Neural crest cell (in vitro differentiated cells): Measurements from ENCODE around the gene JAK2. TPM values are rescaled to one million over a fixed set of nuclear protein-coding genes. Genes with fewer than 3 reads are reported as not detected.
"Not testable (repeated sequence)": the region's sequence is repeated elsewhere in the genome, so short reads cannot be mapped to it uniquely, and the experiment has no call there.

Experiments used
- DNase-seq: peaks from one replicate; pipeline ENCODE4 v3.0.0; 2021; ENCODE audit warnings: low read depth, mixed read lengths, low spot score
- H3K27ac Mint-ChIP-seq: one replicate; pipeline ENCODE4 v1.8.0; 2021; ENCODE audit warnings: mild to moderate bottlenecking, mixed read lengths; ENCODE audit not compliant: unreplicated experiment
- H3K27me3 Mint-ChIP-seq: 2 replicates; pipeline ENCODE4 v1.8.0; 2021; ENCODE audit warnings: low read depth, mild to moderate bottlenecking, mixed read lengths
- H3K36me3 Mint-ChIP-seq: 2 replicates; pipeline ENCODE4 v1.8.0; 2021; ENCODE audit warnings: low read depth, mild to moderate bottlenecking, mixed read lengths
- H3K4me1 Mint-ChIP-seq: 2 replicates; pipeline ENCODE4 v1.8.0; 2021; ENCODE audit warnings: mixed read lengths
- H3K4me3 Mint-ChIP-seq: one replicate; pipeline ENCODE4 v1.8.0; 2021; ENCODE audit warnings: mild to moderate bottlenecking, mixed read lengths
- H3K9me3 Mint-ChIP-seq: 2 replicates; pipeline ENCODE4 v1.8.0; 2021; ENCODE audit warnings: mixed read lengths
- CTCF ChIP-seq: fragments of 200-600 bp; sonication (generic); conservative IDR thresholded peaks from 2 replicates; pipeline ENCODE4 v1.5.0; 2021; ENCODE audit warnings: antibody characterized with exemption, mild to moderate bottlenecking
- total RNA-seq: library from RNA; stranded (reverse); gene quantifications from 2 replicates; pipeline ENCODE4 v1.2.1, GENCODE V29; 2021

Gene JAK2
- total RNA-seq, 1 donor from 2014 or later = 5.0 TPM

GRCh38 chr9:4939118-4939561 is 45.9 kb upstream of the JAK2 start:
- Mint-ChIP-seq H3K27me3 (no peaks in the 10 kb centered on the region), H3K36me3 (no peaks in the 10 kb centered on the region), H3K4me3 (no peak overlapping the region), H3K9me3 (no peaks in the 10 kb centered on the region), H3K27ac (no peak overlapping the region), H3K4me1 (no peaks in the 10 kb centered on the region)
- DNase-seq = no peak
- TF ChIP-seq CTCF = no peak

- not testable (repeated sequence) for H3K4me3 Mint-ChIP-seq
Measured at GRCh38 chr9:4942042-4942691, 42.9 kb upstream of the JAK2 start.

GRCh38 chr9:4943346-4943745 is 41.7 kb upstream of the JAK2 start:
- TF ChIP-seq CTCF = no peak
- H3K27ac Mint-ChIP-seq = no peak overlapping the region
- H3K9me3 Mint-ChIP-seq = peaks cover 2% of the 10 kb centered on the region
- no peaks in the 10 kb centered on the region for H3K27me3 Mint-ChIP-seq
- H3K4me1 Mint-ChIP-seq = no peaks in the 10 kb centered on the region
- no peak for DNase-seq
- no peak overlapping the region for H3K4me3 Mint-ChIP-seq
- H3K36me3 Mint-ChIP-seq = no peaks in the 10 kb centered on the region

More at GRCh38 chr9:4942042-4942691, 42.9 kb upstream of the JAK2 start:
- not testable (repeated sequence) for H3K9me3 Mint-ChIP-seq, H3K27me3 Mint-ChIP-seq, H3K36me3 Mint-ChIP-seq, H3K27ac Mint-ChIP-seq, DNase-seq, H3K4me1 Mint-ChIP-seq

- not testable (repeated sequence) for H3K9me3 Mint-ChIP-seq, DNase-seq, H3K36me3 Mint-ChIP-seq, H3K4me1 Mint-ChIP-seq, H3K4me3 Mint-ChIP-seq, H3K27ac Mint-ChIP-seq, H3K27me3 Mint-ChIP-seq
Measured at GRCh38 chr9:4944431-4945211, 40.5 kb upstream of the JAK2 start.

GRCh38 chr9:4946937-4947336 is 38.1 kb upstream of the JAK2 start:
- Mint-ChIP-seq H3K27ac (no peak overlapping the region), H3K4me1 (no peaks in the 10 kb centered on the region), H3K27me3 (no peaks in the 10 kb centered on the region), H3K36me3 (no peaks in the 10 kb centered on the region), H3K4me3 (no peak overlapping the region), H3K9me3 (peaks cover 3% of the 10 kb centered on the region)
- TF ChIP-seq CTCF = no peak
- no peak for DNase-seq

GRCh38 chr9:4955836-4956235 is 29.2 kb upstream of the JAK2 start:
- Mint-ChIP-seq H3K4me3 (no peak overlapping the region), H3K4me1 (no peaks in the 10 kb centered on the region), H3K9me3 (peaks cover 14% of the 10 kb centered on the region), H3K36me3 (peaks cover 7% of the 10 kb centered on the region), H3K27me3 (no peaks in the 10 kb centered on the region), H3K27ac (no peak overlapping the region)
- DNase-seq = no peak
- TF ChIP-seq CTCF = no peak
